ENCODE data around the gene KCNK13.
"Not testable (repeated sequence)": the region's sequence is repeated elsewhere in the genome, so short reads cannot be mapped to it uniquely, and the experiment has no call there.

The KCNK13 gene

GRCh38 chr14:90193925-90194324, 132.1 kb downstream of the KCNK13 start:
- no peak for DNase-seq (ENCODE audit: low read depth)

- no peak for DNase-seq (ENCODE audit: low read depth)
Measured at GRCh38 chr14:90194706-90195105, 132.9 kb downstream of the KCNK13 start.

- no peak for DNase-seq (ENCODE audit: low read depth)
Measured at GRCh38 chr14:90198541-90199060, 136.8 kb downstream of the KCNK13 start.

GRCh38 chr14:90200546-90200945, 138.8 kb downstream of the KCNK13 start:
- not testable (repeated sequence) for DNase-seq (ENCODE audit: low read depth)

GRCh38 chr14:90201344-90201743, 139.6 kb downstream of the KCNK13 start:
- DNase-seq (ENCODE audit: low read depth) = no peak

- DNase-seq (ENCODE audit: low read depth) = no peak
Measured at GRCh38 chr14:90204516-90204915, 142.7 kb downstream of the KCNK13 start.

GRCh38 chr14:90213099-90213748, 151.4 kb downstream of the KCNK13 start:
- no peak for DNase-seq (ENCODE audit: low read depth)

GRCh38 chr14:90228478-90228877, 166.7 kb downstream of the KCNK13 start:
- DNase-seq (ENCODE audit: low read depth) = no peak

- DNase-seq (ENCODE audit: low read depth) = not testable (repeated sequence)
Measured at GRCh38 chr14:90229942-90230341, 168.1 kb downstream of the KCNK13 start.
